Measurements from ENCODE around the gene RPS8. TPM values are rescaled to one million over a fixed set of nuclear protein-coding genes. Genes with fewer than 3 reads are reported as not detected.
"Not testable (repeated sequence)": the region's sequence is repeated elsewhere in the genome, so short reads cannot be mapped to it uniquely, and the experiment has no call there.

Gene RPS8
- total and polyA plus RNA-seq, 2 experiments from 2014 or later, result 503 to 2,179 TPM

DNA sequence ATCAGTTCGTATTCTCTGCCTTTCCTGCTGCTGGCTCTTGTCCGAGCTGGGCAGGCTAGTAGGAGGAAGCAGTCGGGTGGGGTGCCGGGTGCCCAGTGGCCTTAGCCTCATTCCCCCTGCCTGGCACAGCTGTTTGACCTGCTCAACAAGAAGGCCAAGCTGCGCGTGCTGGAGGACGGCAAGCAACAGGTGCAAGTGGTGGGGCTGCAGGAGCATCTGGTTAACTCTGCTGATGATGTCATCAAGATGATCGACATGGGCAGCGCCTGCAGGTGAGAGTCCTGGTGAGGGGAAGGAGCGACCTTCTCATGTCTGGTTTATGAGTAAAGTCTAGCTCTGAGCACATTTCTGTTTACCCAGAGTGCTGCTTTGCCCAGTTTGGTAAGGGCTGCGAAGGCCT is 16.3 kb upstream of the RPS8 start:
- Histone ChIP-seq H3K27ac (no peak overlapping the region), H3K9me2 (replicated peaks; ENCODE audit: insufficient read depth) (no peaks in the 10 kb centered on the region), H2AFZ (no peak overlapping the region), H3K27me3 (no peaks in the 10 kb centered on the region), H3K4me2 (no peak overlapping the region), H3K4me1 (ENCODE audit: insufficient read depth) (no peaks in the 10 kb centered on the region), H3K36me3 (replicated peaks; ENCODE audit: insufficient read depth, low read depth) (no peaks in the 10 kb centered on the region), H3K79me2 (no peaks in the 10 kb centered on the region), H3K9me3 (ENCODE audit: low read depth) (no peaks in the 10 kb centered on the region), H4K20me1 (ENCODE audit: insufficient read depth, poor library complexity, severe bottlenecking) (no peaks in the 10 kb centered on the region), H3K4me3 (no peak overlapping the region)
- DNase-seq (ENCODE audit: low spot score), result no peak
- 96% methylated on average over 11 of the region's 11 CpGs for WGBS (ENCODE audit: low lambda C conversion rate, missing lambda C conversion rate)
- no peak for TF ChIP-seq EZH2 (IDR thresholded peaks at IDR 0.05; ENCODE audit: borderline replicate concordance)
- TF ChIP-seq, protein P1, sequence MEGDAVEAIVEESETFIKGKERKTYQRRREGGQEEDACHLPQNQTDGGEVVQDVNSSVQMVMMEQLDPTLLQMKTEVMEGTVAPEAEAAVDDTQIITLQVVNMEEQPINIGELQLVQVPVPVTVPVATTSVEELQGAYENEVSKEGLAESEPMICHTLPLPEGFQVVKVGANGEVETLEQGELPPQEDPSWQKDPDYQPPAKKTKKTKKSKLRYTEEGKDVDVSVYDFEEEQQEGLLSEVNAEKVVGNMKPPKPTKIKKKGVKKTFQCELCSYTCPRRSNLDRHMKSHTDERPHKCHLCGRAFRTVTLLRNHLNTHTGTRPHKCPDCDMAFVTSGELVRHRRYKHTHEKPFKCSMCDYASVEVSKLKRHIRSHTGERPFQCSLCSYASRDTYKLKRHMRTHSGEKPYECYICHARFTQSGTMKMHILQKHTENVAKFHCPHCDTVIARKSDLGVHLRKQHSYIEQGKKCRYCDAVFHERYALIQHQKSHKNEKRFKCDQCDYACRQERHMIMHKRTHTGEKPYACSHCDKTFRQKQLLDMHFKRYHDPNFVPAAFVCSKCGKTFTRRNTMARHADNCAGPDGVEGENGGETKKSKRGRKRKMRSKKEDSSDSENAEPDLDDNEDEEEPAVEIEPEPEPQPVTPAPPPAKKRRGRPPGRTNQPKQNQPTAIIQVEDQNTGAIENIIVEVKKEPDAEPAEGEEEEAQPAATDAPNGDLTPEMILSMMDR (IDR thresholded peaks at IDR 0.05; ENCODE audit: poor library complexity), result no peak
- no peak for TF ChIP-seq EZH2phosphoT487 (IDR thresholded peaks at IDR 0.05; ENCODE audit: low read depth, severe bottlenecking, unreplicated experiment)

DNA sequence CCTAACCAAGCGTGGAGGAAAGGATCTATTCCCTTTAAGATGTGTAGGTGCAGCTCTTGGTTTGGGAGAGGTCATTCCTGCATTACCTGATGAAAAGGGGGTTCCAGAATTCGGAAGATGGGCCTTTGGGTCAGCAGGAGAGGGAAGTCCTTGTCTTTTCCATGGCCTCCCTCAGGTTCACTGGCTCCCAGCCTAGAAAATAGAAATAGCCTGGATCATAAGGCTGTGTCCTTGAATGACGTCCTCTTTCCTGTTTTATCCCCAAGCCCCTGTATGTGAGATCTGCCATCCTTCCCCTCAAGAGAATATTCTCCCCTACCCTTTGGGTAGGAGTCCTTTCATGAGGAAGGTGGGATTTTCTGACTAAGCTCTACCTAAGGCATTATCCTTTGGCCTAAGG is 14.5 kb upstream of the RPS8 start:
- Histone ChIP-seq H3K9me2 (replicated peaks; ENCODE audit: insufficient read depth) (no peaks in the 10 kb centered on the region), H4K20me1 (ENCODE audit: insufficient read depth, poor library complexity, severe bottlenecking) (no peaks in the 10 kb centered on the region), H3K9me3 (ENCODE audit: low read depth) (no peaks in the 10 kb centered on the region), H3K4me3 (no peak overlapping the region), H3K27ac (no peak overlapping the region), H3K27me3 (no peaks in the 10 kb centered on the region), H2AFZ (no peak overlapping the region), H3K79me2 (no peaks in the 10 kb centered on the region), H3K4me1 (ENCODE audit: insufficient read depth) (no peaks in the 10 kb centered on the region), H3K36me3 (replicated peaks; ENCODE audit: insufficient read depth, low read depth) (no peaks in the 10 kb centered on the region), H3K4me2 (no peak overlapping the region)
- WGBS (ENCODE audit: low lambda C conversion rate, missing lambda C conversion rate), result 98% methylated on average over 3 of the region's 3 CpGs
- TF ChIP-seq EZH2 (IDR thresholded peaks at IDR 0.05; ENCODE audit: borderline replicate concordance) (no peak), EZH2phosphoT487 (IDR thresholded peaks at IDR 0.05; ENCODE audit: low read depth, severe bottlenecking, unreplicated experiment) (no peak)
- TF ChIP-seq, protein P1 (IDR thresholded peaks at IDR 0.05; ENCODE audit: poor library complexity), result no peak
- no peak for DNase-seq (ENCODE audit: low spot score)

DNA sequence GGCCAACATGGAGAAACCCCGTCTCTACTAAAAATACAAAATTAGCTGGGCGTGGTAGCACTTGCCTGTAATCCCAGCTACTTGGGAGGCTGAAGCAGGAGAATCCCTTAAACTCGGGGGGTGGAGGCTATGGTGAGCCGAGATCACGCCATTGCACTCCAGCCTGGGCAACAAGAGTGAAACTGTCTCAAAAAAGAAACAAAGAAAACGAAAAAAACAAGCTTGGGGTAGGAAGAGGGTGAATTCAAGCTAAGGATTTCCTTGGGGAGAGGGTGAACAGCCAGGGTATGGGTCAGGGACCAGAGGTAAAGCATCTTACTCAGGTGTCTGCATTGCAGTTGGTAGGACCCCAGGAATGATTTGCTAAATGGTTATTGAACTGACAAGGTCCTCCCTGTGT is 8.9 kb upstream of the RPS8 start:
- not testable (repeated sequence) for H3K4me3 ChIP-seq; H3K9me2 ChIP-seq (replicated peaks; ENCODE audit: insufficient read depth); H3K9me3 ChIP-seq (ENCODE audit: low read depth); H3K36me3 ChIP-seq (replicated peaks; ENCODE audit: insufficient read depth, low read depth); H3K27me3 ChIP-seq; H3K4me1 ChIP-seq (ENCODE audit: insufficient read depth); H3K27ac ChIP-seq; H2AFZ ChIP-seq; H3K79me2 ChIP-seq; H4K20me1 ChIP-seq (ENCODE audit: insufficient read depth, poor library complexity, severe bottlenecking); DNase-seq (ENCODE audit: low spot score); H3K4me2 ChIP-seq
- 96% methylated on average over 6 of the region's 6 CpGs for WGBS (ENCODE audit: low lambda C conversion rate, missing lambda C conversion rate)

DNA sequence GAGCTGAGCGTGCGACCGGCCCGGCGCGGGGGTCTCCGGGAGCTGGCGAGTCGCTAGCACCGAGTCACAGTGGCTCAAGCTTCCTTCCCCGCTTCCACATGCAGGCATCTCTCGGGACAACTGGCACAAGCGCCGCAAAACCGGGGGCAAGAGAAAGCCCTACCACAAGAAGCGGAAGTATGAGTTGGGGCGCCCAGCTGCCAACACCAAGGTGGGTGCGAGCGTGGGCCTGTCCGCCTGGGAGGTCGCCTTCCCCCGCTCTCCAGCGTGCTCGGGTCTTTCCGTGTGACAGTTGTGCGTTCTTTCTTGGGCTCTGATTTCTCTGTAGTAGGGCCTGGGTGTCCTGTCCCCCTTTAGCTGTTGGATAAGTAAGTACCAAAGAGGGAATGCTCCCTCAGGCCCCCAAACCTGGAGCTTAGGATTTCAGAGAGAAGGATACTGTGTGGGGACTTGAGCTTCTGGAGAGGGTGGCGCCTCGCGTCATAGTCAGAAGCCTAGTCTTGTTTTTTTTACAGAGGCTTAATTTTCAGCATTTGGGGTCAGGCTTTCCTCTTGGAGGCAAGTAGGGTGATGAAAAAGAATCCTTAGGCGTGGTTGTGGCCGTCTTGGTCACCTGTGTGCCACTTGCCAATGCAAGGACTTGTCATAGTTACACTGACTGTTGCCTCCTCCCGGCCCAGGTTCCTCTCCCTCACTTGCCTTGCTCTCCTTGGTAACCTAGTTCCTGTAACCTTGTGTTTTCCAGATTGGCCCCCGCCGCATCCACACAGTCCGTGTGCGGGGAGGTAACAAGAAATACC is 790 bp downstream of the RPS8 start:
- no peak for TF ChIP-seq EZH2phosphoT487 (IDR thresholded peaks at IDR 0.05; ENCODE audit: low read depth, severe bottlenecking, unreplicated experiment)
- TF ChIP-seq EZH2 (IDR thresholded peaks at IDR 0.05; ENCODE audit: borderline replicate concordance), result no peak
- TF ChIP-seq, protein P1 (IDR thresholded peaks at IDR 0.05; ENCODE audit: poor library complexity), result no peak
- H3K4me1 ChIP-seq (ENCODE audit: insufficient read depth), result peaks cover 6% of the 10 kb centered on the region
- peaks cover 25% of the 10 kb centered on the region for H4K20me1 ChIP-seq (ENCODE audit: insufficient read depth, poor library complexity, severe bottlenecking)
- no peaks in the 10 kb centered on the region for H3K9me3 ChIP-seq (ENCODE audit: low read depth)
- H2AFZ ChIP-seq, result peak overlapping the region; percentile 50
- no peaks in the 10 kb centered on the region for H3K36me3 ChIP-seq (replicated peaks; ENCODE audit: insufficient read depth, low read depth)
- H3K9me2 ChIP-seq (replicated peaks; ENCODE audit: insufficient read depth), result no peaks in the 10 kb centered on the region
- H3K4me3 ChIP-seq, result peak overlapping the region; percentile 67
- H3K79me2 ChIP-seq, result peaks cover 34% of the 10 kb centered on the region
- peak; percentile 55 for DNase-seq (ENCODE audit: low spot score)
- peak overlapping the region; percentile 94 for H3K27ac ChIP-seq
- H3K27me3 ChIP-seq, result no peaks in the 10 kb centered on the region
- H3K4me2 ChIP-seq, result peak overlapping the region; percentile 90
- 4% methylated on average over 36 of the region's 36 CpGs for WGBS (ENCODE audit: low lambda C conversion rate, missing lambda C conversion rate)
